GM21619 (cell line): ENCODE results near the gene PRR20G.

Source experiments
- ATAC-seq: cut with Tn5 transposase; IDR thresholded peaks from one replicate; pipeline ENCODE4 v1.9.1; 2021; ENCODE audit not compliant: unreplicated experiment

PRR20G gene

DNA sequence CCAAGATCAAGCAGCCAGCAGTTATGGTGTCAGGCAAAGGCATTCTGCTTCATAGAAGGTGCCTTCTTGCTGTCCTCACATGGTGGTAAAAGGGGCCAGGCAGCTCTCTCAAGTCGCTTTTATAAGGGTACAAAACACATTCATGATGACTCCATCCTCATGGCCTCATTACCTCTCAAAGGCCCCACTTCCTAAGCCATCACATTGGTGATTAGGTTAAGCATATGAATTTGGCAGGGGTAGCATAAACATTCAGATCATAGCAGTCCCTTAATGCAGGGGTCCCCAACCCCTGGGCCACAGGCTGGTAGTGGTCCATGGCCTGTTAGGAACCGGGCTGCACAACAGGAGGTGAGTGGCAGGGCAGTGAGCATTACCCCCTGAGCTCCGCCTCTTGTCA lies 52.1 kb downstream of the PRR20G start:
- no peak for ATAC-seq

DNA sequence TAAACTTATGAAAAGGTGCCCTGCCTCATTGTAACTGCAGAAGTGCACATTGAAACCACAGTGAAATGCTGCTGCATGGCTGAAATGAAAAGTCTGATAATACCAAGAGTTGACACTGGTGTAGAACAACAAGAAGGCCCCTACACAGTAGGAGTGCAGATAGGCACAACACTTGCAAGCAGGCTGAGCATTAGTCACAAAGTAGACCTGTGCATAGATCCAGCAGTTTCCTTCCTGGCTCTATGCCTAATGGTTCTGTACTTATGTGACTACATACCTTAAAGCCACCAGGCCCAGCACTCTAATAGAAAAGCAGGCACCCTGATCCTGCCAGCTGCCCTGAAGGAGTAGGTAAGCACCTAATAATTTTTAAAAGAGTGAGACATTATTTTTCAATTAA lies 53.1 kb downstream of the PRR20G start:
- ATAC-seq, result no peak
